Measurements from ENCODE around the gene PHF23. TPM values are rescaled to one million over a fixed set of nuclear protein-coding genes. Genes with fewer than 3 reads are reported as not detected.

The PHF23 gene
- 68.6 TPM for polyA plus RNA-seq (2013, experiment 1 of 2; ENCODE audit: insufficient read length)
- polyA plus RNA-seq (2013, experiment 2 of 2; ENCODE audit: insufficient read length), result 52.8 TPM

GRCh38 chr17:7239091-7240027 is at the start of gene PHF23:
Gene PHF23, minus strand, starts transcription at chr17:7239457. Its CDS starts 178 bp downstream, at chr17:7239279.
- DNase-seq, result peak; percentile 100

- no peak for DNase-seq
These were observed 46.4 kb upstream of the PHF23 start for GRCh38 chr17:7285679-7286078.

- DNase-seq, result no peak
These were observed 45.7 kb upstream of the PHF23 start for GRCh38 chr17:7284911-7285310.

GRCh38 chr17:7283471-7284216 is 44.4 kb upstream of the PHF23 start:
- DNase-seq, result no peak

GRCh38 chr17:7282752-7283321 is 43.6 kb upstream of the PHF23 start:
- DNase-seq, result no peak

GRCh38 chr17:7281953-7282751 is 42.9 kb upstream of the PHF23 start:
- DNase-seq, result no peak

- peak; percentile 93 for DNase-seq
These were observed 42.1 kb upstream of the PHF23 start, which contains the start of gene SLC2A4 for GRCh38 chr17:7281074-7281952. Gene SLC2A4, plus strand, starts transcription at chr17:7281718. Its CDS starts 217 bp downstream, at chr17:7281935.

GRCh38 chr17:7280519-7281073 is 41.3 kb upstream of the PHF23 start:
- DNase-seq, result peak; percentile 76

GRCh38 chr17:7279448-7279847 is 40.2 kb upstream of the PHF23 start:
- DNase-seq, result no peak

GRCh38 chr17:7266784-7267183 is 27.5 kb upstream of the PHF23 start:
- DNase-seq, result peak; percentile 35

- no peak for DNase-seq
These were observed 24.5 kb upstream of the PHF23 start for GRCh38 chr17:7263801-7264078.

- no peak for DNase-seq
These were observed 23.9 kb upstream of the PHF23 start for GRCh38 chr17:7262935-7263800.

- no peak for DNase-seq
These were observed 23.1 kb upstream of the PHF23 start, which contains the start of gene CLDN7 for GRCh38 chr17:7262192-7262934. Gene CLDN7, minus strand, starts transcription at chr17:7262478. Its CDS starts 435 bp downstream, at chr17:7262043.

- DNase-seq, result no peak
These were observed 22.3 kb upstream of the PHF23 start for GRCh38 chr17:7261379-7262191.

- no peak for DNase-seq
These were observed 21.6 kb upstream of the PHF23 start for GRCh38 chr17:7260651-7261378.

- no peak for DNase-seq
These were observed 20.9 kb upstream of the PHF23 start for GRCh38 chr17:7260151-7260550.

- no peak for DNase-seq
These were observed 20.3 kb upstream of the PHF23 start for GRCh38 chr17:7259555-7259889.
